ENCODE data around the gene AKAP13. TPM values are rescaled to one million over a fixed set of nuclear protein-coding genes. Genes with fewer than 3 reads are reported as not detected.

The AKAP13 gene
- total and polyA plus RNA-seq, 2 of the 13 experiments (the other 11 are each of a cell fraction or from before 2014, with no cell fraction given) = 6.7 to 27.1 TPM

GRCh38 chr15:85794598-85795336 is 414.4 kb downstream of the AKAP13 start, which contains the start of gene KLHL25 (continued):
- TF ChIP-seq ZXDC (CRISPR knock-in tag; IDR thresholded peaks at IDR 0.05) = no peak
- no peak for TF ChIP-seq SIN3B (IDR thresholded peaks at IDR 0.05; ENCODE audit: low read length)
- no peak for TF ChIP-seq ZBTB3 (CRISPR knock-in tag; IDR thresholded peaks at IDR 0.05; ENCODE audit: borderline replicate concordance, low read depth)
- TF ChIP-seq SRY (CRISPR knock-in tag; IDR thresholded peaks at IDR 0.05) = no peak
- no peak for TF ChIP-seq ZNF652 (CRISPR knock-in tag; IDR thresholded peaks at IDR 0.05; ENCODE audit: borderline replicate concordance, low read depth)
- TF ChIP-seq, protein P1, sequence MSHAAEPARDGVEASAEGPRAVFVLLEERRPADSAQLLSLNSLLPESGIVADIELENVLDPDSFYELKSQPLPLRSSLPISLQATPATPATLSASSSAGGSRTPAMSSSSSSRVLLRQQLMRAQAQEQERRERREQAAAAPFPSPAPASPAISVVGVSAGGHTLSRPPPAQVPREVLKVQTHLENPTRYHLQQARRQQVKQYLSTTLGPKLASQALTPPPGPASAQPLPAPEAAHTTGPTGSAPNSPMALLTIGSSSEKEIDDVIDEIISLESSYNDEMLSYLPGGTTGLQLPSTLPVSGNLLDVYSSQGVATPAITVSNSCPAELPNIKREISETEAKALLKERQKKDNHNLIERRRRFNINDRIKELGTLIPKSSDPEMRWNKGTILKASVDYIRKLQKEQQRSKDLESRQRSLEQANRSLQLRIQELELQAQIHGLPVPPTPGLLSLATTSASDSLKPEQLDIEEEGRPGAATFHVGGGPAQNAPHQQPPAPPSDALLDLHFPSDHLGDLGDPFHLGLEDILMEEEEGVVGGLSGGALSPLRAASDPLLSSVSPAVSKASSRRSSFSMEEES (CRISPR knock-in tag; IDR thresholded peaks at IDR 0.05) = no peak
- TF ChIP-seq SKI (IDR thresholded peaks at IDR 0.05; ENCODE audit: partially characterized antibody) = peak; percentile 25
- no peak for TF ChIP-seq ATF7 (IDR thresholded peaks at IDR 0.05)
- TF ChIP-seq ATF7 (CRISPR knock-in tag; IDR thresholded peaks at IDR 0.05) = no peak
- TF ChIP-seq EZH2 (conservative IDR thresholded peaks at IDR 0.05; ENCODE audit: low read depth, low read length) = no peak
- no peak for TF ChIP-seq GTF2F1 (IDR thresholded peaks at IDR 0.05; ENCODE audit: low read length)
- no peak for TF ChIP-seq CCDC6 (CRISPR knock-in tag; IDR thresholded peaks at IDR 0.05)
- TF ChIP-seq NR2F6 (IDR thresholded peaks at IDR 0.05) = no peak
- no peak; the same call in 1 of the 2 replicates for TF ChIP-seq NR2F6 (CRISPR knock-in tag; IDR thresholded peaks at IDR 0.05)
- peak; percentile 45; the same call in 1 of the 2 replicates for TF ChIP-seq ZMYM4 (CRISPR knock-in tag; IDR thresholded peaks at IDR 0.05)
- TF ChIP-seq, protein P2, sequence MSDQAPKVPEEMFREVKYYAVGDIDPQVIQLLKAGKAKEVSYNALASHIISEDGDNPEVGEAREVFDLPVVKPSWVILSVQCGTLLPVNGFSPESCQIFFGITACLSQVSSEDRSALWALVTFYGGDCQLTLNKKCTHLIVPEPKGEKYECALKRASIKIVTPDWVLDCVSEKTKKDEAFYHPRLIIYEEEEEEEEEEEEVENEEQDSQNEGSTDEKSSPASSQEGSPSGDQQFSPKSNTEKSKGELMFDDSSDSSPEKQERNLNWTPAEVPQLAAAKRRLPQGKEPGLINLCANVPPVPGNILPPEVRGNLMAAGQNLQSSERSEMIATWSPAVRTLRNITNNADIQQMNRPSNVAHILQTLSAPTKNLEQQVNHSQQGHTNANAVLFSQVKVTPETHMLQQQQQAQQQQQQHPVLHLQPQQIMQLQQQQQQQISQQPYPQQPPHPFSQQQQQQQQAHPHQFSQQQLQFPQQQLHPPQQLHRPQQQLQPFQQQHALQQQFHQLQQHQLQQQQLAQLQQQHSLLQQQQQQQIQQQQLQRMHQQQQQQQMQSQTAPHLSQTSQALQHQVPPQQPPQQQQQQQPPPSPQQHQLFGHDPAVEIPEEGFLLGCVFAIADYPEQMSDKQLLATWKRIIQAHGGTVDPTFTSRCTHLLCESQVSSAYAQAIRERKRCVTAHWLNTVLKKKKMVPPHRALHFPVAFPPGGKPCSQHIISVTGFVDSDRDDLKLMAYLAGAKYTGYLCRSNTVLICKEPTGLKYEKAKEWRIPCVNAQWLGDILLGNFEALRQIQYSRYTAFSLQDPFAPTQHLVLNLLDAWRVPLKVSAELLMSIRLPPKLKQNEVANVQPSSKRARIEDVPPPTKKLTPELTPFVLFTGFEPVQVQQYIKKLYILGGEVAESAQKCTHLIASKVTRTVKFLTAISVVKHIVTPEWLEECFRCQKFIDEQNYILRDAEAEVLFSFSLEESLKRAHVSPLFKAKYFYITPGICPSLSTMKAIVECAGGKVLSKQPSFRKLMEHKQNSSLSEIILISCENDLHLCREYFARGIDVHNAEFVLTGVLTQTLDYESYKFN (CRISPR knock-in tag; conservative IDR thresholded peaks at IDR 0.05) = no peak
- TF ChIP-seq, protein P3, sequence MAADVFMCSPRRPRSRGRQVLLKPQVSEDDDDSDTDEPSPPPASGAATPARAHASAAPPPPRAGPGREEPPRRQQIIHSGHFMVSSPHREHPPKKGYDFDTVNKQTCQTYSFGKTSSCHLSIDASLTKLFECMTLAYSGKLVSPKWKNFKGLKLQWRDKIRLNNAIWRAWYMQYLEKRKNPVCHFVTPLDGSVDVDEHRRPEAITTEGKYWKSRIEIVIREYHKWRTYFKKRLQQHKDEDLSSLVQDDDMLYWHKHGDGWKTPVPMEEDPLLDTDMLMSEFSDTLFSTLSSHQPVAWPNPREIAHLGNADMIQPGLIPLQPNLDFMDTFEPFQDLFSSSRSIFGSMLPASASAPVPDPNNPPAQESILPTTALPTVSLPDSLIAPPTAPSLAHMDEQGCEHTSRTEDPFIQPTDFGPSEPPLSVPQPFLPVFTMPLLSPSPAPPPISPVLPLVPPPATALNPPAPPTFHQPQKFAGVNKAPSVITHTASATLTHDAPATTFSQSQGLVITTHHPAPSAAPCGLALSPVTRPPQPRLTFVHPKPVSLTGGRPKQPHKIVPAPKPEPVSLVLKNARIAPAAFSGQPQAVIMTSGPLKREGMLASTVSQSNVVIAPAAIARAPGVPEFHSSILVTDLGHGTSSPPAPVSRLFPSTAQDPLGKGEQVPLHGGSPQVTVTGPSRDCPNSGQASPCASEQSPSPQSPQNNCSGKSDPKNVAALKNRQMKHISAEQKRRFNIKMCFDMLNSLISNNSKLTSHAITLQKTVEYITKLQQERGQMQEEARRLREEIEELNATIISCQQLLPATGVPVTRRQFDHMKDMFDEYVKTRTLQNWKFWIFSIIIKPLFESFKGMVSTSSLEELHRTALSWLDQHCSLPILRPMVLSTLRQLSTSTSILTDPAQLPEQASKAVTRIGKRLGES (CRISPR knock-in tag; IDR thresholded peaks at IDR 0.05; ENCODE audit: borderline replicate concordance) = no peak
- TF ChIP-seq ZNF430 (CRISPR knock-in tag; IDR thresholded peaks at IDR 0.05) = no peak
- no peak; the same call in 1 of the 2 replicates for TF ChIP-seq ZNF558 (CRISPR knock-in tag; IDR thresholded peaks at IDR 0.05; ENCODE audit: borderline replicate concordance)
- 0 out of 2 replicates have a peak, but pooled peaks have one; percentile 49 for TF ChIP-seq ZSCAN21 (CRISPR knock-in tag; IDR thresholded peaks at IDR 0.05; ENCODE audit: borderline replicate concordance)
- TF ChIP-seq HMG20B (CRISPR knock-in tag; conservative IDR thresholded peaks at IDR 0.05) = no peak
